Measurements from ENCODE around the gene GPN2. TPM values are rescaled to one million over a fixed set of nuclear protein-coding genes. Genes with fewer than 3 reads are reported as not detected.

The GPN2 gene
- total and polyA plus RNA-seq, 2 donors (not counting 3 experiments of a cell fraction or from before 2014, with no cell fraction given) = 21.9 to 37.4 TPM

DNA sequence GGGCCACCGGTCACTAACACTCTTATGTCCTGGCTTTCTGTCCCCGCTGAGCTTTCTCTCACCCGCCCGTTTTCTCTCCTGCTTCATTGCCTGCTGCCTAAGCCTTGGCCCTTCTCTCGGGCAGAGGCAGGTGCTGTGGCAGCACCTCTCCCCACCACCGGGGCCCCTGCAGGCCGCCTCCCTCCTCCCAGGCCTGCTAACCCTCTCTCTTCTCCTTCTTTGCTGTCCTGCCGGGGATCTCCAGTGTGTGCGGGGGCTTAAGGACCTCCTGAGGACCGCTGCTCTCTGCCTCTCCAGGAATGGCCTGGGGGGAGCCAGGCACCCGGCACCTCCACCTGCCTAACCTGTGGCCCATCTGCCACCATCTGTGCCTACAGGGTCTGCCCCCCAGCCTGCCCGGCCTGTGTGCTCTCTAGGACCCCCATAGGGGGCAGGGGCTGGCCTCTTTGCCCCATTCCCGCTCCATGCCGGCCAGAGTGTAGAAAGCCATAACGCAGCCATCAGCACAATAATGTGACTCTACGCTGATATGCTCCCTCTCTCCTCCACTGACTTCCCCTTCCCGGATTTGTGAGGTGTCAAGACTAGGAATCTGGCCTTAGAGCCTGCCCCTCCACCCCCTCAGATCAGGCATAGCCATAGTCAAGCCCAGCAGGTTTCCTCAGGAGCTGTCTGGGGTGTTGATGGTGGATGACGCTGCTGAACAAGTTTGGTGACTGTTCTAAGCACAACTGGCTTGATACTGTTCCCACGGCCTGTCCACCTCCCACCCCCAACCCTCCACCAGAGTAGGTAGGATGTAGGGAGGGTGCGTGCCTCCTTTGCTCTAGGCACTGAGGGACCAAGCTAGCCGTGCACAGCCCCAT, 33.2 kb downstream of the GPN2 start:
- peaks cover 4 to 15% of the 10 kb centered on the region in 2 experiments for H3K36me3 ChIP-seq (ENCODE audit: control insufficient read depth in 2 of 2, extremely low read depth in 1 of 2, insufficient read depth in 2 of 2, low read length in 2 of 2)
- no peaks in the 10 kb centered on the region for H3K79me2 ChIP-seq (ENCODE audit: control insufficient read depth, insufficient read depth, low read length)
- dilution Hi-C loops (cut with MboI; ENCODE audit: extremely low pct_ligation_motif_present, low sequenced_read_pairs) (no loop called here), intact Hi-C loops (cut with micrococcal nuclease) (no loop called here)
- H3K4me1 ChIP-seq (ENCODE audit: control insufficient read depth, extremely low read depth, insufficient read depth, low read length) = no peaks in the 10 kb centered on the region
- TF ChIP-seq POLR2A (IDR thresholded peaks at IDR 0.05; ENCODE audit: low read depth, low read length) = no peak
- TF ChIP-seq GATA2 (IDR thresholded peaks at IDR 0.05; ENCODE audit: insufficient read depth, insufficient read length, low read depth, low read length) = no peak
- no peak for TF ChIP-seq MYC (IDR thresholded peaks at IDR 0.05; ENCODE audit: low read depth, low read length)
- TF ChIP-seq, protein P1, sequence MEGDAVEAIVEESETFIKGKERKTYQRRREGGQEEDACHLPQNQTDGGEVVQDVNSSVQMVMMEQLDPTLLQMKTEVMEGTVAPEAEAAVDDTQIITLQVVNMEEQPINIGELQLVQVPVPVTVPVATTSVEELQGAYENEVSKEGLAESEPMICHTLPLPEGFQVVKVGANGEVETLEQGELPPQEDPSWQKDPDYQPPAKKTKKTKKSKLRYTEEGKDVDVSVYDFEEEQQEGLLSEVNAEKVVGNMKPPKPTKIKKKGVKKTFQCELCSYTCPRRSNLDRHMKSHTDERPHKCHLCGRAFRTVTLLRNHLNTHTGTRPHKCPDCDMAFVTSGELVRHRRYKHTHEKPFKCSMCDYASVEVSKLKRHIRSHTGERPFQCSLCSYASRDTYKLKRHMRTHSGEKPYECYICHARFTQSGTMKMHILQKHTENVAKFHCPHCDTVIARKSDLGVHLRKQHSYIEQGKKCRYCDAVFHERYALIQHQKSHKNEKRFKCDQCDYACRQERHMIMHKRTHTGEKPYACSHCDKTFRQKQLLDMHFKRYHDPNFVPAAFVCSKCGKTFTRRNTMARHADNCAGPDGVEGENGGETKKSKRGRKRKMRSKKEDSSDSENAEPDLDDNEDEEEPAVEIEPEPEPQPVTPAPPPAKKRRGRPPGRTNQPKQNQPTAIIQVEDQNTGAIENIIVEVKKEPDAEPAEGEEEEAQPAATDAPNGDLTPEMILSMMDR (IDR thresholded peaks at IDR 0.05; ENCODE audit: extremely low read depth in 1 of 2, insufficient read depth in 1 of 2, low read depth in 1 of 2, low read length in 2 of 2) = no peak
- TF ChIP-seq JUN (IDR thresholded peaks at IDR 0.05; ENCODE audit: borderline replicate concordance, insufficient read depth, insufficient read length, low read depth) = no peak
- TF ChIP-seq POLR2AphosphoS5 (IDR thresholded peaks at IDR 0.05; ENCODE audit: insufficient read depth, low read depth, low read length) = no peak
- no peak overlapping the region for H2AFZ ChIP-seq (ENCODE audit: low read depth, low read length)
- no peak overlapping the region for H3K4me3 ChIP-seq (replicated peaks in 1 of 3; ENCODE audit: insufficient read depth in 1 of 3, low read depth in 1 of 3, low read length in 3 of 3)
- no peaks in the 10 kb centered on the region for H3K27me3 ChIP-seq (ENCODE audit: control insufficient read depth in 2 of 2, insufficient read depth in 2 of 2, low read length in 2 of 2)
- H3K9ac ChIP-seq (replicated peaks; ENCODE audit: extremely low read depth, insufficient read depth, low read length) = no peak overlapping the region
- H3K27ac ChIP-seq (ENCODE audit: insufficient read depth, low read depth, low read length) = no peak overlapping the region
- no peaks in the 10 kb centered on the region for H3K9me1 ChIP-seq (replicated peaks; ENCODE audit: control insufficient read depth, extremely low read depth, insufficient read depth, low read length)
- no TSS peak for BruUV-seq (replicated peaks)
- no peak for FAIRE-seq
- ChIA-PET CTCF (interaction anchor here (0.6 to 3.6 kb wide), 7 partner anchors 8 to 122 kb away, joined by 3 to 21 read pairs (median 6); partner anchors contain the start of gene ZDHHC18), POLR2A (no interaction called here)
- H4K20me1 ChIP-seq (replicated peaks; ENCODE audit: control insufficient read depth, extremely low read depth, insufficient read depth, low read length) = no peaks in the 10 kb centered on the region
- no peak overlapping the region for H3K4me2 ChIP-seq (ENCODE audit: insufficient read depth, low read length)
- DNase-seq (ENCODE audit: low read depth, low spot score) = no peak
- H3K9me3 ChIP-seq (replicated peaks; ENCODE audit: control insufficient read depth, insufficient read depth, low read length) = no peaks in the 10 kb centered on the region

All from endothelial cell of umbilical vein (primary cell).